ENCODE results near the gene DYNC2H1.

GRCh38 chr11:103078710-103079109 lies 30.5 kb upstream of the DYNC2H1 start:
- no peak for TF ChIP-seq ZFX (IDR thresholded peaks at IDR 0.05)
- TF ChIP-seq CTCF (conservative IDR thresholded peaks at IDR 0.05), result no peak

Measured in C4-2B (cell line).